ENCODE data around the gene C5AR2. TPM values are rescaled to one million over a fixed set of nuclear protein-coding genes. Genes with fewer than 3 reads are reported as not detected.
A peak's percentile ranks its signal among the peaks of the same experiment; 100 is the strongest.
"Not testable (repeated sequence)": the region's sequence is repeated elsewhere in the genome, so short reads cannot be mapped to it uniquely, and the experiment has no call there.

Gene C5AR2
- total RNA-seq, 1 experiment from 2014 or later = not detected

- Histone ChIP-seq H3K27me3 (no peaks in the 10 kb centered on the region; the same call in 1 of the 2 replicates), H3K4me3 (no peak overlapping the region), H3K4me1 (no peaks in the 10 kb centered on the region), H3K27ac (no peak overlapping the region), H3K9me3 (replicated peaks) (no peaks in the 10 kb centered on the region), H3K36me3 (peaks cover 32% of the 10 kb centered on the region)
- DNase-seq = no peak
Observed at GRCh38 chr19:47380559-47380958, 48.6 kb downstream of the C5AR2 start.

- DNase-seq = no peak
- Histone ChIP-seq H3K9me3 (replicated peaks) (no peaks in the 10 kb centered on the region), H3K27me3 (no peaks in the 10 kb centered on the region; the same call in 1 of the 2 replicates), H3K4me1 (no peaks in the 10 kb centered on the region), H3K36me3 (peaks cover 29% of the 10 kb centered on the region), H3K27ac (no peak overlapping the region), H3K4me3 (no peak overlapping the region)
Observed at GRCh38 chr19:47381121-47381520, 49.1 kb downstream of the C5AR2 start.

- H3K9me3 ChIP-seq (replicated peaks) = no peaks in the 10 kb centered on the region
- H3K27me3 ChIP-seq = no peaks in the 10 kb centered on the region; the same call in 1 of the 2 replicates
- DNase-seq = no peak
- H3K36me3 ChIP-seq = peaks cover 23% of the 10 kb centered on the region
- H3K27ac ChIP-seq = no peak overlapping the region
- no peak overlapping the region for H3K4me3 ChIP-seq
- no peaks in the 10 kb centered on the region for H3K4me1 ChIP-seq
Observed at GRCh38 chr19:47381653-47382279, 49.8 kb downstream of the C5AR2 start.

GRCh38 chr19:47383890-47384289, 51.9 kb downstream of the C5AR2 start:
- not testable (repeated sequence) for H3K4me1 ChIP-seq, H3K27ac ChIP-seq, DNase-seq

GRCh38 chr19:47384533-47384932, 52.6 kb downstream of the C5AR2 start:
- not testable (repeated sequence) for H3K9me3 ChIP-seq (replicated peaks); H3K27me3 ChIP-seq; H3K4me3 ChIP-seq; H3K4me1 ChIP-seq; DNase-seq; H3K27ac ChIP-seq
- H3K36me3 ChIP-seq = peaks cover 16% of the 10 kb centered on the region

More at GRCh38 chr19:47383890-47384289, 51.9 kb downstream of the C5AR2 start:
- H3K4me3 ChIP-seq; H3K9me3 ChIP-seq (replicated peaks); H3K27me3 ChIP-seq: not testable (repeated sequence)
- peaks cover 16% of the 10 kb centered on the region for H3K36me3 ChIP-seq

GRCh38 chr19:47386582-47386981, 54.6 kb downstream of the C5AR2 start:
- H3K36me3 ChIP-seq; H3K4me3 ChIP-seq; H3K27me3 ChIP-seq; H3K4me1 ChIP-seq; DNase-seq; H3K9me3 ChIP-seq (replicated peaks); H3K27ac ChIP-seq: not testable (repeated sequence)

- not testable (repeated sequence) for H3K9me3 ChIP-seq (replicated peaks); DNase-seq; H3K27me3 ChIP-seq; H3K27ac ChIP-seq; H3K4me1 ChIP-seq; H3K4me3 ChIP-seq; H3K36me3 ChIP-seq
Observed at GRCh38 chr19:47387623-47388022, 55.6 kb downstream of the C5AR2 start.

GRCh38 chr19:47388721-47389120, 56.7 kb downstream of the C5AR2 start:
- not testable (repeated sequence) for H3K4me3 ChIP-seq; H3K27ac ChIP-seq; DNase-seq; H3K27me3 ChIP-seq; H3K4me1 ChIP-seq; H3K36me3 ChIP-seq; H3K9me3 ChIP-seq (replicated peaks)

- DNase-seq = no peak
- H3K27me3 ChIP-seq = peaks cover 4% of the 10 kb centered on the region; the same call in 1 of the 2 replicates
- no peak overlapping the region for H3K27ac ChIP-seq
Observed at GRCh38 chr19:47389150-47389556, 57.2 kb downstream of the C5AR2 start.

GRCh38 chr19:47390533-47391488, 58.8 kb downstream of the C5AR2 start:
- Histone ChIP-seq H3K4me3 (no peak overlapping the region), H3K27me3 (peaks cover 6% of the 10 kb centered on the region; the same call in 1 of the 2 replicates), H3K27ac (no peak overlapping the region), H3K4me1 (no peaks in the 10 kb centered on the region), H3K36me3 (no peaks in the 10 kb centered on the region), H3K9me3 (replicated peaks) (no peaks in the 10 kb centered on the region)
- peak in 1 of 2 experiments; percentile 25 for DNase-seq

More at GRCh38 chr19:47389150-47389556, 57.2 kb downstream of the C5AR2 start:
- H3K9me3 ChIP-seq (replicated peaks) = no peaks in the 10 kb centered on the region
- no peaks in the 10 kb centered on the region for H3K36me3 ChIP-seq
- no peak overlapping the region for H3K4me3 ChIP-seq
- no peaks in the 10 kb centered on the region for H3K4me1 ChIP-seq

- DNase-seq = peak; percentile 72 to 87
- H3K4me1 ChIP-seq = no peaks in the 10 kb centered on the region
- H3K27ac ChIP-seq = no peak overlapping the region
- H3K36me3 ChIP-seq = no peaks in the 10 kb centered on the region
- no peak overlapping the region for H3K4me3 ChIP-seq
- H3K9me3 ChIP-seq (replicated peaks) = no peaks in the 10 kb centered on the region
- 0 out of 2 replicates have a peak, but pooled peaks cover 6% of the 10 kb centered on the region for H3K27me3 ChIP-seq
Observed at GRCh38 chr19:47391510-47392223, 59.7 kb downstream of the C5AR2 start.

Other genes starting within 250 kb of the C5AR2 start
- 19.4 and 21.2 TPM in 2 replicates for gene ZC3H4, start 218.4 kb upstream of the C5AR2 start, total RNA-seq (2014; rRNA removed; shearing (Covaris generic))
- 202 and 219 TPM in 2 replicates for gene SAE1, start 201.3 kb upstream of the C5AR2 start, total RNA-seq (2014; rRNA removed; shearing (Covaris generic))
- gene BBC3, start 101.0 kb upstream of the C5AR2 start, total RNA-seq (2014; rRNA removed; shearing (Covaris generic)) = 1.7 and 2.3 TPM in 2 replicates
- gene CCDC9, start 75.7 kb upstream of the C5AR2 start, total RNA-seq (2014; rRNA removed; shearing (Covaris generic)) = 7.2 and 10.7 TPM in 2 replicates
- gene INAFM1, start 57.3 kb upstream of the C5AR2 start, total RNA-seq (2014; rRNA removed; shearing (Covaris generic)) = 1.4 and 2.4 TPM in 2 replicates
- not detected in 2 replicates for gene C5AR1, start 22.3 kb upstream of the C5AR2 start, total RNA-seq (2014; rRNA removed; shearing (Covaris generic))
- 18.9 and 20.3 TPM in 2 replicates for gene DHX34, start 17.1 kb downstream of the C5AR2 start, total RNA-seq (2014; rRNA removed; shearing (Covaris generic))
- 15.9 and 16.2 TPM in 2 replicates for gene MEIS3, start 87.4 kb downstream of the C5AR2 start, total RNA-seq (2014; rRNA removed; shearing (Covaris generic))
- 0.10 TPM in 1 of 2 replicates, not detected in the other for gene SLC8A2, start 139.7 kb downstream of the C5AR2 start, total RNA-seq (2014; rRNA removed; shearing (Covaris generic))
- 4.5 and 5.0 TPM in 2 replicates for gene KPTN, start 152.0 kb downstream of the C5AR2 start, total RNA-seq (2014; rRNA removed; shearing (Covaris generic))
- gene NAPA, start 182.9 kb downstream of the C5AR2 start, total RNA-seq (2014; rRNA removed; shearing (Covaris generic)) = 71.5 and 77.0 TPM in 2 replicates
- gene ZNF541, start 241.0 kb downstream of the C5AR2 start, total RNA-seq (2014; rRNA removed; shearing (Covaris generic)) = not detected in 2 replicates

All from SJCRH30 (cell line).